DOHH2 (cell line): Measurements from ENCODE around the gene PDC.

Experiments used
- H3F3A ChIP-seq: fragments of 200-600 bp; sonication (generic), shearing (Covaris generic); 2 replicates; pipeline ENCODE4 v1.6.0; 2016; ENCODE audit warnings: antibody characterized with exemption, mild to moderate bottlenecking; ENCODE audit not compliant: control insufficient read depth, insufficient read depth
- H3K27ac ChIP-seq: fragments of 200-600 bp; sonication (generic); 2 replicates; pipeline ENCODE4 v1.5.1; 2014; ENCODE audit warnings: low read depth, mild to moderate bottlenecking, low read length, moderate library complexity
- H3K27me3 ChIP-seq: fragments of 200-600 bp; sonication (generic); 2 replicates; pipeline ENCODE4 v1.6.1; 2014; ENCODE audit warnings: mild to moderate bottlenecking, low read length, mixed read lengths; ENCODE audit not compliant: control insufficient read depth
- H3K36me3 ChIP-seq: fragments of 200-600 bp; sonication (generic); 2 replicates; pipeline ENCODE4 v1.6.1; 2014; ENCODE audit warnings: mild to moderate bottlenecking, low read length, moderate library complexity, mixed read lengths; ENCODE audit not compliant: control insufficient read depth
- H3K4me1 ChIP-seq: fragments of 200-600 bp; sonication (generic); 2 replicates; pipeline ENCODE4 v1.6.1; 2014; ENCODE audit warnings: mild to moderate bottlenecking, low read length, mixed read lengths; ENCODE audit not compliant: control insufficient read depth
- H3K4me2 ChIP-seq: fragments of 200-600 bp; sonication (generic); 2 replicates; pipeline ENCODE4 v1.6.0; 2014; ENCODE audit warnings: mild to moderate bottlenecking, low read length, moderate library complexity
- H3K4me3 ChIP-seq: fragments of 200-600 bp; sonication (generic); 2 replicates; pipeline ENCODE4 v1.5.1; 2014; ENCODE audit warnings: mild to moderate bottlenecking, low read length, mixed read lengths
- H3K79me2 ChIP-seq: fragments of 200-600 bp; sonication (generic); 2 replicates; pipeline ENCODE4 v1.6.1; 2014; ENCODE audit warnings: mild to moderate bottlenecking, low read length, mixed read lengths; ENCODE audit not compliant: control insufficient read depth
- H3K9me2 ChIP-seq: fragments of 200-600 bp; sonication (generic); replicated peaks from 2 replicates; pipeline ENCODE4 v1.6.1; 2014; ENCODE audit warnings: mild to moderate bottlenecking, low read length, mixed read lengths; ENCODE audit not compliant: control insufficient read depth
- H3K9me3 ChIP-seq: fragments of 200-600 bp; sonication (generic); 2 replicates; pipeline ENCODE4 v1.6.1; 2014; ENCODE audit warnings: antibody characterized with exemption, low read length, mixed read lengths; ENCODE audit not compliant: control insufficient read depth, insufficient read depth
- H4K20me1 ChIP-seq: fragments of 200-600 bp; sonication (generic); 2 replicates; pipeline ENCODE4 v1.6.0; 2014; ENCODE audit warnings: low read depth, mild to moderate bottlenecking, antibody characterized with exemption, low read length, moderate library complexity; ENCODE audit not compliant: control insufficient read depth, insufficient read depth
- CTCF ChIP-seq: fragments of 200-600 bp; sonication (generic); IDR thresholded peaks from one replicate; pipeline ENCODE4 v1.5.1; 2014; ENCODE audit warnings: antibody characterized with exemption, mild to moderate bottlenecking, low read depth, low read length; ENCODE audit not compliant: poor library complexity, severe bottlenecking
- EZH2phosphoT487 ChIP-seq: fragments of 200-600 bp; sonication (generic); IDR thresholded peaks from 2 replicates; pipeline ENCODE4 v1.6.1; 2017; ENCODE audit warnings: borderline replicate concordance, mild to moderate bottlenecking, antibody characterized with exemption, low read length, moderate library complexity, mixed read lengths

PDC gene

GRCh38 chr1:186497651-186498050 is 36.7 kb upstream of the PDC start:
- H3K9me3 ChIP-seq = no peaks in the 10 kb centered on the region
- H3K9me2 ChIP-seq = no peaks in the 10 kb centered on the region
- no peaks in the 10 kb centered on the region for H3F3A ChIP-seq
- no peaks in the 10 kb centered on the region for H3K4me1 ChIP-seq
- no peaks in the 10 kb centered on the region for H3K27me3 ChIP-seq
- H3K79me2 ChIP-seq = no peaks in the 10 kb centered on the region
- H3K4me3 ChIP-seq = no peak overlapping the region
- H3K4me2 ChIP-seq = no peak overlapping the region
- H4K20me1 ChIP-seq = no peaks in the 10 kb centered on the region
- H3K27ac ChIP-seq = no peak overlapping the region
- no peak for TF ChIP-seq EZH2phosphoT487
- TF ChIP-seq CTCF = no peak
- no peaks in the 10 kb centered on the region for H3K36me3 ChIP-seq

GRCh38 chr1:186496171-186496851 is 35.4 kb upstream of the PDC start:
- Histone ChIP-seq H3K4me1 (no peaks in the 10 kb centered on the region), H3K79me2 (no peaks in the 10 kb centered on the region), H3K9me3 (no peaks in the 10 kb centered on the region), H4K20me1 (no peaks in the 10 kb centered on the region), H3K4me2 (no peak overlapping the region), H3K36me3 (no peaks in the 10 kb centered on the region), H3K4me3 (no peak overlapping the region), H3F3A (no peaks in the 10 kb centered on the region), H3K9me2 (no peaks in the 10 kb centered on the region), H3K27ac (no peak overlapping the region), H3K27me3 (no peaks in the 10 kb centered on the region)
- TF ChIP-seq CTCF = no peak
- no peak for TF ChIP-seq EZH2phosphoT487

GRCh38 chr1:186494832-186495271 is 33.9 kb upstream of the PDC start:
- Histone ChIP-seq H3K27me3 (no peaks in the 10 kb centered on the region), H3K36me3 (no peaks in the 10 kb centered on the region), H3K4me3 (no peak overlapping the region), H3K27ac (no peak overlapping the region), H3F3A (no peaks in the 10 kb centered on the region), H3K4me1 (no peaks in the 10 kb centered on the region), H3K79me2 (no peaks in the 10 kb centered on the region), H3K9me2 (no peaks in the 10 kb centered on the region), H3K9me3 (no peaks in the 10 kb centered on the region), H4K20me1 (no peaks in the 10 kb centered on the region), H3K4me2 (no peak overlapping the region)
- TF ChIP-seq EZH2phosphoT487 = no peak
- TF ChIP-seq CTCF = no peak
